Activated CD4-positive, CD25-positive, alpha-beta regulatory T cell (primary cell): ENCODE data around the gene ALG8.
A peak's percentile ranks its signal among the peaks of the same experiment; 100 is the strongest.

Experiments
- DNase-seq, 4 experiments: peaks; one replicate each; lab custom pipeline; 2025; lab: John Stamatoyannopoulos, UW

Gene ALG8

DNA sequence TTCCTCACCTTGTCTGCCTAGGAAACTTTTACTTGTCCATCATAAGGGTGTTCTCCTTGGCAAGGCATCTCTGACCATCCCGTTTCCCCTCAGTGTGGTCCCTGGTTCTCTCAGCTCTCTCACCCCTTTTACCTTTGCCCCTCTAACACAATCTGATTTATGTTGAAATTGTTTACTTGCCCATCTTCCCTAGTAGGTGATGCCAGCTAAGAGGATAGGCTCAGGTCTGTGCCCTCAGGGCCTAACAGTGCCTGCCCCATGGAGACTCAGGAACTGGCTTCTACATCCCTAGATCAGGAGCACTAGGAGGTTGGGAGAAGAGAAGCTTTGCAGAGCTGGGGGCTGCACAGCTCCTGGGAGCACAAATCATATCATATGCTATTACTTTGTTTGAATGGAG lies 21.1 kb upstream of the ALG8 start:
- DNase-seq: no peak

DNA sequence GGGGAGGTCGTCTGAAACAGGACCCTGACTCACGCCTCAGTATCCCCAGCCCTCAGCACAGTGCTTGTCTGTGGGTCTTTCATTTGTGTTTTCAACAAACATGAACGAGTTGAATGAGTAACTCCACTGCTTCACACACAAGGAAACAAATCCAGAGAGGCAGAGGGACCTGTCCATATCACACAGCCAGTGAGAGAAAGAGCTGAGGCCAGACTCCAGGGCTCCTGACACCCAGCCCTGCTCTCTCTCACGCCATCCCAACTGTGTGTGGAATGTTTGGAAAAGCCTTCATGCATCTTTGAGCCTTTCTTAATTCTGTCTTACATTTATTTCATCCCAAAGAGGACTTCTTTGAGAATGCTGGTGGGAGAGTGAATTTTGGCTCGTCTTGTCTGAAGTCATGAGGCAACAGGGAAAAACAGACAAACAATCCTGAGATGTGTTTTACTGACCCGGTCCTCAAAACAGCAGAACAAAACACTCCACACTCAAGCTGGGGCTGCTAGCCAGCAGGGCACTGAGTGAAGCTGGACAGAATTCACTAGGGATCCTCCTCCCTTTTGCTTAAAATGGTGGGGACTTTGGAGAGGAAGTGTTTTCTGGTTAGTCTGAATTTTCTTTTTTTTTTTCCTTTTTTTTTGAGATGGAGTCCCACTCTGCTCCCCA lies 19.7 kb upstream of the ALG8 start:
- no peak for DNase-seq

DNA sequence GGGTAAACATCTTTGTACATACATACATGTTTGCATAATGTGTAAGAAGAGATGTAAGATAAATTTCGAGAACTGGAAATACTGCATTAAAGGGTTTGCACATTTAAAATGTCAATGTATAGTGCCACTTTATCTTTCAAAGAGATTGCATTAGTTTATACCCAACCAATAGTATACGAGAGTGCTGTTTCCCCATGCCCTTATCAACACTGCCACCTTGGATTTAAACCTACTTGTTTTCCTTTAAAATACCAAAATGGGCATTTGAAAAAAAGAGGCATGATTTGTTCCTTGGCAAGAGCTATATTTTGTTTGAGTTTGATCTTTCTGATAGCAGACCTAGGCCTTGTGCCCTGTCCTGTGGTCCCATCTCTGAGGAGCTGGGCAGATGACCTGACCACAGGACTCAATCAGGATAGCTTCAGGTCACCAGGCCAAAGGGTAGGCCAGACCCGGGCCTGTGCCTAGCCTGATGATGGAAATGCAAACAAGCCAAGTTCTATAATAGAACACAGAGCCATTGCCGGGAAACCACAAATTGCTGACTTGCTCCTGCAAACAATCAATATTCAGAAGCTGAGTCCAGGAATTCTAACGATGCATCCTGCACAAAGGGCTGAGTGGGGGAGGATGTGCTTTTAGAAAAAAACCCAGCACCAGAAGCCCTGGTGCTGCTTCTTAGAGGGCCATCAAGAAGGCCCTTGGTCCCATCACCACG lies 16.9 kb upstream of the ALG8 start:
- DNase-seq: no peak

DNA sequence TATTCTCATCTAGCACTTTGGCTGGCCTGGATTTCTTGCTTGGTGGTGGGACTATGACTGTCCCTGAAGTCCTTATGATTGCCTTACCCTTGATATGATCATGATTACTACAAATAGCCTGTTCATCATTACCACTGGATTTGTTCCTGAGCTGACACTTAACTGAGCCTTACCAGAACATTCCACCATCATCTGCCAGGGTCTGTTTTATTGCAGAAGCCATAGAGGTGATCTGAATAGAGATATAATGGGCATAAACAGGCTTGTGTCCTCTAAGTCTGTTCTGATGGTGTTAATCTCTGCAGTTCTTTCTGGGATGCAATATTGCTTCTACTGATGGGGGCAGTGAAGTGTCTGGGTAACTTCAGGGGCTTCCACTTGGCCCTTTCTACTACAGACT lies 12.4 kb upstream of the ALG8 start:
- no peak for DNase-seq

DNA sequence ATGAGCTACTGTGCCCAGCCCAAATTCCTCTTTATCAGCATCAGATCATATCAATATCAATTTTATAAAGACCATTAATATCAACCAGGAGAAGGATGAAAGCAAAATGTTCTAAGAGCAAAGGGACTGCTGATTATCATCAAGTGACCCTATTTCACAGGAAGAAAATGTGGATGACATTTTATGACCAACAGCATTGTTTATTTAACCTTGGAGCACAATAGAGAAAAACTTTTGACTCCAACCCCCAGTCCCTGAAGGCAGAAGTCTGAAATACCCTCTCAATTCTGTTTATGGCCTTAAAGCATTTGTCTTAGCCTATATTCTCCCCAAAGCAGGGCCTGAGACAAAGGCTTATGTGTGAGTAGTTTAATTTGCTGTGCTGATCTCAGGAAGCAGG lies 11.3 kb upstream of the ALG8 start:
- DNase-seq: no peak

DNA sequence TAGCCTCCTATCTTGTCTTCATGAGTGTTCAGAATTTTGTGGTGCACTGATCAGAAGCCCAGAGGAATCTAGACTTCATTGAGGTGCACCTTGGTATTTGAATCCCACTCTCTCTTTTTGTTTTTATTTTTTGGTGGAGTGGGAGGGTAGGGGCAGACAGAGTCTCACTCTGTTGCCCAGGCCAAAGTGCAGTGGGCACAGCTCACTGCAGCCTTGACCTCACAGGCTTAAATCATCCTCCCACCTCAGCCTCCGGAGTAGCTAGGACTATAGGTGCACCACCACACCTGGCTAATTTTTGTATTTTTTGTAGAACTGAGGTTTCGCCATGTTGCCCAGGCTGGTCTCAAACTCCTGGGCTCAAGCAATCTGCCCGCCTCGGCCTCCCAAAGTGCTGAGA lies 10.9 kb upstream of the ALG8 start:
- DNase-seq: no peak

DNA sequence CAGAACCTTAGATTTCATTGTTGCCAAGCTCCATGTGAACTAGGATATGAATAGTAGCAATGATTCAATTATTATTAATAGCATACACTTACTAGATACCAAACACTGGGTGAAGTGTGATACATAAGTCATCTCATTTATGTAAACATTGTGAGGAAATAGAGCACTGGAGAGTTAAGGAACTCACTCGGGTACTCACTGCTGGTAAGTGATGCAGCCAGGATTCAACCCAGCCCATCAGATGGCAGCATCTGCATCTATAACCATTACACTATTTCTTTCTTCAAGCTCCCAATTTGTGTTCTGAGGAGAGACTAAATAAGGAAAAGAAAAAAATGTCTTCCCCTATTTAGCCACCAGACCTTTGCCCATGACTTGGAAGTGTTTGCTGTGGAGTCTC lies 10.2 kb upstream of the ALG8 start:
- DNase-seq: no peak

DNA sequence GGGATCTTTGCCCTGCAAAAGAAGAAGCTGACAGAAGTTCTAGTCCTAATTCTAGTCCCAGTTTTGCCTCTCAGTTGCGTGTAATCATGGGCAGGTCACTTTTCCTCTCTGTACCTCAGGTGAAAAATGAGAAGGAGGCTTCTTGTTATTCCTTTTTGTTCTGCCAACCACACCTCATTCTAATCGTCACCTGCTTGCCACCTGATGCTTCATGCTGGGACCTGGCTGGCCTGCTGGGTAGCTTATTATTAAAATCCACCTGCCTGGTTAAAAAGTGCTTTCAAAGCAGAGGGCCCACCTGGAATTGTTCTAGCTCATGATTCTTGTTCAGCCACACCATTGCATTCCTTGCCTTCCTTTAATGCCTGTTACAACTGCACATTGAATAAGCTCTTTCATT lies 8.4 kb upstream of the ALG8 start:
- DNase-seq: no peak

DNA sequence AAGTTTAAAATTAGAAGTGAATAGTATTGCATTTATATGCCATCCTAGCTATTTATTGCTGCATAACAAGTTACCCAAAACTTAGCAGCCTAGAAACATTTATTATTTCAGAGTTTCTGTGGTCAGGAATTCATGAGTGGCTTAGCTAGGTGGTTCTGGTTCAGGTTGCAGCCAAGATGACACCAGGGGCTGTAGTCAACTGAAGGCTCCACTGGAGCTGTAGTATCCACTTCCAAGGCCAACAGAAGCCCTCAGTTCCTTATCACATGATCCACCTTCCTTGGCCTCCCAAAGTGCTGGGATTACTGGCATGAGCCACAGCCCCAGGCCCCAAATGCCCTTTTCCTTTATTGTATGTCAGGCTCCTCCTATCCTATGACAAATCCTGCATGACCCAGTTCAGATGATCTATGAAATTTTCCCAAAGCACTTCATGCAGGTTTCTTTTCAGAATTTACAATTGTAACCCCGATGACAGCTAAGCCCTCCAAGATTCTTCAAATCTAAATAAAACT lies 6.1 kb upstream of the ALG8 start:
- no peak for DNase-seq

DNA sequence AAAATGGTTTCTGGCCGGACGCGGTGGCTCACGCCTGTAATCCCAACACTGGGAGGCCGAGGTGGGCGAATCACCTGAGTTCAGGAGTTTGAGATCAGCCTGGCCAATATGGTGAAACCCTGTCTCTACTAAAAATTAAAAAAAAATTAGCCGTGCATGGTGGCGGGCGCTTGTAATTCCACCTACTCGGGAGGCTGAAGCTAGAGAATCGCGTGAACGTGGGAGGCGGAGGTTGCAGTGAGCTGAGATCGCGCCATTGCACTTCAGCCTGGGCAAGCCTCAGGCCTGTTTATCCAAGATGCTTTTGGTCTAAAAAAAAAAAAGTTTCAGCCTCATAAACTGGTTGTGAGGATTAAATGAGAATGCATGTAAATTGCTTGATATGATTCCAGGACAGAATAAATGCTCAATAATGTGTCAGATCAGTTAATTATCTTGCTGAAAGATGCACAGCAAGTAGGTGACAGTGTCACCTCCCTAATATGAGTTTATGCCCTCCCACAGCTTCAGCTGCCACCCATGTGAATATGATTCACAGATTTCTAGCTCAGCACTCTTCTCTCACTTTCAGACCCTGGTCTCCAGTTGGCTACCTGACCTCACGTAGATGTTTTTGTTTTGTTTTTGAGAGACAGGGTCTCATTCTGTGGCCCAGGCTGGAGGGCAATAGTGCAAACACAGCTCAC lies 1.1 kb upstream of the ALG8 start:
- DNase-seq: no peak

DNA sequence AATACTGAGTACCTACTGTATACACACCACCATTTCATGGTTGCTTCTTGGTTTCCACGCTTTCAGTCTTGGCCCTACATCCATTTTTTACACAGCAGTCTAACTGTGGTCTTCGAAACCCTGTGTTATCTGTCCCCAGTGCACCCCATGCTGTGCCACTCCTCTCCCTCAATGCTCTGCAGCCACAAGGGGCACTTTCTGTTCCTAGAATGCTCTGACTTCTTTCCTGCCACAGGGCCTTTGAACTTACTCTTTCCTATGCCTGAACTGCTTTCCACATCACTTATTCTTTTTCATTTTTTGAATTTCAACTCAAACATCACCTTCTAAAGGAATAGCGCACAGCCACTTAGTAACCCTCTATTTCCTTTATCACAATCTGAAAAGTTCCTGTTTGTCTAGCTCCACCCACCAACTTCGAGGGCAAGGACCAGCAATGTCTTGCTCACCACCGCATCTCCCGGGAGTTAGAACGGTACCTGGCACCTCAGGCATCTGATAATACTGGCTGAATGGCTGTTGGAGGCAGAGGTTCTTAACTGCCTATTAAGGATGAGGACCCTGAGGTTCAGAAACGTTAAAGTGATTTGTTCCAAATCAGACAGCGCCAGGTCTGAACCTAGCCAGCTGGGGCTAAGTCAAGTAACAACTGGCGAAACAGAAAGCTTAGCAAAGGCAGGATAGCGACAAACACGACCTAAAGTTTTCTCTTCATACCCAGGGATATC lies 568 bp downstream of the ALG8 start:
- peak in 2 of 4 experiments; percentile 11 to 15 for DNase-seq

DNA sequence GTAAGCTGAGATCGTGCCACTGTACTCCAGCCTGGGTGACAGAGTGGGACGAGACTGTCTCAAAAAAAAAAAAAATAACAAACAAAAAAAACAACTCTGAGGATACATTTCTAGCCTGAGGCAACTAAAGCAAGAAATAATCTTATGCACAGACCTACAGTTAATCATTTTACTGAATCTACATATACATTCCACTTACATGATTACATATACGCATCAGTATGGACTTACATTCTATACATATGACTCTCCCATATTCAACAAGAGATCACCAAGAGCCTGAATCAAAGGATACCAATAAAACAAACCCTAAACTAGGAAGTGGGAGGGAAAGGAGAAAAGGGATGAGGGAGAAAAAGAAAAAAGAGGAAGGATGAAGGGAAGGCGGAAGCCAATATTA lies 1.1 kb downstream of the ALG8 start:
- DNase-seq: no peak

DNA sequence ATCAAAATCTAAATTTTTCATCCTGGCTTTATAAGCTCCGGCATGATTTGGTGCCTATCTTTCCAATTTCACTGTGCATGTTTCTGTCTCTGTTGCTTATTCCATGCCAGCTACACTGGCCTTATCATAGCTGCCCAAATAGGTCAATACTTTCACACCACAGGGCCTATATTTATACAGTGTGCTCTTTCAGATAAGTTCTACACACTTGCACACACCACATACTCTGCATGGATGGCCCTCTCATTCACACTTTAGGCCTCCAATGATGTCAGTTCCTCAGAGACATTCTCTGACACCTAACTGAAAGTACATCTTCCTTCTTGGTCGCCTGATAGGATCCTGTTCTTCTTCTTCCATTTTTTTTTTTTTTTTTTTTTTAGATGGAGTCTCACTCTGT lies 7.0 kb downstream of the ALG8 start:
- no peak for DNase-seq

DNA sequence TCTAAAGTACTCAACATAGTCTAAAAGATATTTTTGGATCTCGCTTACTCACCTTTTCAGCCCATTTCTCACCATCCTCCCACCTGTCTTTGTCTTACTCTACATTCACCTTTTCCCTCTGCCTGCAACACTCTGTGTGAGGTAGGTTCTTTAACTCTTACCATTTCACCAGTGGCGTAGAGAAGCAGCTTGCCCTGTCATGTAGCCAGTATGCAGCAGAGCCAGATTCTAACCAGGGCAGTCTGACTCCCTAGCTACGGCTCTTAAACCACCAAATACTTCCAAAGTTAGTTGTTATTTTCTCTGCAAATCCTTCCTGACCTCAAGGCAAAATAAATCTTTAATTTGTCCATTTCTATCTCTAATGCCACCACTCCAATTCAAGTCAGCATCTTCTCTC lies 7.5 kb downstream of the ALG8 start:
- no peak for DNase-seq

DNA sequence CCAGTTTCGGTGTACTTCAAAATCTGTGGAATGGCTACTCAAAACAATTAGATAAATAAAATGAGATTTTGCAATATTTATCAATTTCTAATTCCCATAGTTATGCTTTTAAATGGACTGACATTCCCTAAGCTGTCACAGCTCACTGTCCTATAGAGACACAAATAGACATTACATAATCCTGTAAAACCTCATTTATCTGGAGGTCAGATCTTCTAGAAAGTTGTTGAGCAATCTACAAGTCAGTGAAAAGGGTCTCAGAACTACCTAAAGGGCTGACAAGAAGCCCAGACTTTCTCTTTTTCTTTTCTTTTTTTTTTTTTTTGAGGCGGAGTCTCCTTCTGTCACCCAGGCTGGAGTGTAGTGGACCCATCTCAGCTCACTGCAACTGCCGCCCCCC lies 12.0 kb downstream of the ALG8 start:
- no peak for DNase-seq

DNA sequence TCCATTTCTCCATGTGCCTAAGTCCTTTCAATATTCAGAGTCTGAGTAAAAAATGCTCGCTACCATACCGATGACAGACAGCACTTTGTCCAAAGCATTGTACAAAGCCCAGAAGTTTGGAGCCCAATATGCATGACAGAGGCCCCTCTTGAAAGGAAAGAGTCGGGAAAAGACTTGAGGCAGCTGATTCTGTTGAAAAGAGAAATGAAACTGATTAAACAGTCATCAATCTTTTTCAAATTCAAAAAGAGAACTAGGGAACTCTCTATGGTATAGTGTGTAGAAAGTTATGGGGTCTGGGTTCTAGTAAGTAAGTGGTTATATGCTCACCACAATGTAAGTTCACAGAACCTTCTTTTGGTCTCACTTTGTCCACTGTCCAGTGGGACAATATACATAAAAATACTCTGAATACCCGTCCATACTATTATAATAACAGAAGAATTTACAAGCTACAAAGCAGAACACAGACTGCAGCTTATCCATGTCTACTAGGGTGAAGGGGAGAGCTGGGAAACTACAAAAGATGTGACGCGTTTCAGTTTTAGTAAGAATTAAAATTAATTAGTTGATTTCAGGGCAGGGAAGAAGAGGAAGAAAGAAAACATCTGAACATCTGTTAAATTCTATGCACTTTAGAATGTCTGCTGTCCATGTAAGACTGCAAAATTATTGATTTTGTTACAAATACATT lies 26.7 kb downstream of the ALG8 start:
- DNase-seq: no peak

DNA sequence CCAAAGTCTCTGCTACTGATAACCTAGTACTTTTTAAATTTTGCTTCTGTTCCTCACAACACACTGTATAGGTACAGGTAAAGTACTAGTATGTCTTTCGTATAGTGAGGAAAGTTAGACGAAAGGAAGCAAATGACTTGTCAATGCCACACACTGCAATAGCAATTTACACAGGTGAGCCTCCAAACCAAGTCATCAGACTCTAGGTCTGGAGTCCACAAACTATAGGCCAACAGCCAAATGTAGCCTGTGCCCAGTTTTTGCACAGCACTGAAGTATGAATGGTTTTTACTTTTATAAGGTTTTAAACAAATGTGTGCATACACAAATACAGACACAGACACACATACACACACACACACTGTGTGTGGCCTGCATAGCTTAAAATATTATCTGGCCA lies 28.1 kb downstream of the ALG8 start:
- no peak for DNase-seq

DNA sequence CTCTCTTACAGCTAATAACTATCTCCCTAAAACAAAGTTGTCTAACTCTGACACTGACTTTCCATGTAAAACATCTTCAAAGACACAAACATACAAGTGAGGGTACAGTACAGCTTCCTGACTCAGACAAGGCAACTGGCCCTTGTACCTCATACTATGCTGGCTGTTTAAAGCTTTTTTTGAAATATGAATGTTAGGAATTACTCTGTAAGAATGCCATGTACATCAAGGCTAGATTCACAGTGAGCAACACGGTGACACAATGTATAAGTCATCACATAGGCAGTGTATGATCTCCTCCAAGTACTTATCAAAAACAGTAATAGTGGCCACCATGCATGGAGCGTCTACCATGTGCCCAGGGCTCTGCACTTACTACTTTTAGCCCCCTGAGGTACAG lies 28.6 kb downstream of the ALG8 start:
- DNase-seq: no peak

DNA sequence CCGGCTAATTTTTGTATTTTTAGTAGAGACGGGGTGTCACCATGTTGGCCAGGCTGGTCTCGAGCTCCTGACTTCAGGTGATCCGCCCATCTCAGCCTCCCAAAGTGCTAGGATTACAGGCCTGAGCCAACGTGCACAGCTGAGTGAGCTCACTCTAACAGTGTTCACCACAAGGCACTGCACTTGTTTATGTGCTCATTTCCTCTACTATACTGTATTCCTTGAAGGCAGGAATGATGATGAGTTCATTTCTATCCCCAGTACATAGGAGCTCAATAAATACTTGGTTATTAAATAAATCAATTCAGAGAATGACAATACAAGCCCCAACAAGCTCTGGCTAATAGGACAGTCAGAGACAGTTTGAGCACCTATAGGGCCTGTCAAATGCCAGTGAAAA lies 29.1 kb downstream of the ALG8 start:
- DNase-seq: no peak

DNA sequence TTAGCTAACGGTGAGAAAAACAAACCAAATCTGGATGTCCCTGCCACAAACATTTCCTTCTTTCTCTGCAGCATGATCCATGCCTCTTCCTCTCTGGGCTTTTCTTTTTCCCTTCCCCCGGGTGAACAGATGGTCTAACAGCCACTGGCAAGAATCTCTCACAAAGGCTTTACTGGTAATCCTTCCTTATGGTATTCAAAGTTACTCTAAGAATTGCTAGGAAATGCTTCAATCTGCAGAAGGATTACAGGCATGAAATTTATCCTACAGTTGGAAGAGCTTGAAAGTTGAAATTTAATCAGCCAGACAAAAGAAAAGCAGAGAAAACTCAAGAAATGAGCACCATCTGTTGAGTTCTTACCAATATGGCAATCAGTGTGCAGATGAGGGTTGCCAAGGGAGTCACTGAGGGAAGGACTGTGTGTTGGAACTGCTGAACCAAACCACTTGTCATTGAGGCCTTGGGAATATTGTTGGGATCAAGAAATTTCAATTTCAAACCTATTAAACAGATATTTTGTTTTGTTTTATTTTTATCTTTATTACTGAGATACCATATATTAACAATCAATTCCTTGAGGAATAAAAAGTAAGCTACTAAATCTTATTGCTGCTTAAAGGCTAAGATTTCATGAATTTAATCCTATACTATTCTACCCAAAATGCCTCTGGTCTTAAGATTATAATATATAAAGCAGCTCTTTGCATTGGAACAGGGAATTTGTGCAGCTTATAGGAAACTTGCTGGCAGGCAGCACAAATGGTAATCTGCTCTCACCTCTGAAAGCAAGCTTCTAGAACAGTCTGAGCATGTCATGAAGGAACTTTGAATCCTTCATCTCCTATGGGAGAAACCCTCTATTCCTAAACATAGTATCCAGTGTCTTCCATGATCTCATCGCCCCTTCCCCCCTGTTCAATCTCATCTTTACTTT lies 30.1 kb downstream of the ALG8 start:
- no peak for DNase-seq
